ENCODE results near the gene FGF22. TPM values are rescaled to one million over a fixed set of nuclear protein-coding genes. Genes with fewer than 3 reads are reported as not detected.

Gene FGF22
- polyA plus RNA-seq: under 1 TPM in 2 of 4 donors, not detected in 2; 0.12 to 0.30 TPM
- long read RNA-seq, donor 1: 0 reads
- long read RNA-seq, donor 2: 0 reads
- long read RNA-seq, donor 3: 0 reads
- long read RNA-seq, donor 4: 0 reads
- long read RNA-seq, donor 5: 0 reads
- long read RNA-seq, donor 6: 0 reads
- long read RNA-seq, donor 7: 0 reads
- long read RNA-seq, donor 8: 0 reads
- long read RNA-seq, donor 9: 0 reads
- long read RNA-seq, donor 10, partial matches to known transcripts: 0 of 1 reads
- long read RNA-seq, donor 10, other reads (novel, unspliced or antisense): 0 of 1 reads

DNA sequence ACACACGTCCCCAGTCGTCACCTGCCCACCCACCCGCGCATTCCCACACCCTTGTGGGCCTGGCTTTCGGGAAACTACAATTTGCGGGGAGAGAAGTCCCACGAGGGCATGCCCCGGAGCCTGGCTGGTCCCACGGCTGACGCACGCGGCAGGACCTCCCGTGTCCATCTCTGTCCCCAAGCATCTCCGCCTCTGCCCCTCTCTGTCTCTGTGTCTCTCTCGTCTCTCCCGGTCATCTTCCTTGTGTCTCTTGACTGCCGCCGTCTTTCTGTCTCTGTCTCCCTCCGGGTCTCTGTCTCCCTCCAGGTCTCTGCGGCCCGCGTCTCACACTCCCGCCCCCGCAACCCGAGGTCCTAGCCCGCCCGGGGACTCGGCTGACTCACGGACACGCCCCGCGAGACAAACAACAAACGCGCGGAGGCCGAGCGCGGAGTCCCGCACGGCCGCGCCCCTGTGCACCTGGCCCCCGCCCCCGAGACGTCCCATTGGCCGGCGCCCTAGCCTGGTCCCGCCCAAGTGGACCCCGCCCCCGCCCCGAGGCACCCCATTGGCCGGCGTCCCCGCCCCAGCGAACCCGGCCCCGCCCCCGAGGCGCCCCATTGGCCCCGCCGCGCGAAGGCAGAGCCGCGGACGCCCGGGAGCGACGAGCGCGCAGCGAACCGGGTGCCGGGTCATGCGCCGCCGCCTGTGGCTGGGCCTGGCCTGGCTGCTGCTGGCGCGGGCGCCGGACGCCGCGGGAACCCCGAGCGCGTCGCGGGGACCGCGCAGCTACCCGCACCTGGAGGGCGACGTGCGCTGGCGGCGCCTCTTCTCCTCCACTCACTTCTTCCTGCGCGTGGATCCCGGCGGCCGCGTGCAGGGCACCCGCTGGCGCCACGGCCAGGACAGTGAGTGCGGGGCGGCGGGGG is at the start of gene FGF22:
FGF22 (plus strand) TSS at position 627 of the 908 bp plus-strand sequence; CDS start at position 674, 47 bp downstream.
- Histone ChIP-seq H3K4me3 (ENCODE audit: low read depth in 1 of 3, low read length in 3 of 3) (peak within 1 kb of the TSS; percentile 26 to 52 (median 32)), H3K36me3 (ENCODE audit: control insufficient read depth in 3 of 3, insufficient read depth in 2 of 3, low read depth in 1 of 3, low read length in 3 of 3) (peaks cover 0 to 10% (median 0%) of the 10 kb centered on the region in 3 donors), H3K4me1 (ENCODE audit: control insufficient read depth in 3 of 3, insufficient read depth in 2 of 3, low read depth in 1 of 3, low read length in 2 of 3) (peaks cover 1 to 7% (median 6%) of the 10 kb centered on the region in 3 donors), H3K27ac (ENCODE audit: low read depth in 1 of 3, low read length in 2 of 3) (no peak within 1 kb of the TSS), H3K9me3 (ENCODE audit: control insufficient read depth in 2 of 2, insufficient read depth in 1 of 2, low read depth in 1 of 2, low read length in 1 of 2) (no peaks in the 10 kb centered on the region), H3K27me3 (ENCODE audit: control insufficient read depth in 3 of 3, insufficient read depth in 3 of 3, low read length in 3 of 3) (peaks cover 0 to 12% (median 0%) of the 10 kb centered on the region in 3 donors)
- peak; percentile 93 for DNase-seq
- 5 to 6% (median 5%) methylated on average over 72 to 109 of the region's 109 CpGs for WGBS, 3 donors
- FAIRE-seq: no peak

DNA sequence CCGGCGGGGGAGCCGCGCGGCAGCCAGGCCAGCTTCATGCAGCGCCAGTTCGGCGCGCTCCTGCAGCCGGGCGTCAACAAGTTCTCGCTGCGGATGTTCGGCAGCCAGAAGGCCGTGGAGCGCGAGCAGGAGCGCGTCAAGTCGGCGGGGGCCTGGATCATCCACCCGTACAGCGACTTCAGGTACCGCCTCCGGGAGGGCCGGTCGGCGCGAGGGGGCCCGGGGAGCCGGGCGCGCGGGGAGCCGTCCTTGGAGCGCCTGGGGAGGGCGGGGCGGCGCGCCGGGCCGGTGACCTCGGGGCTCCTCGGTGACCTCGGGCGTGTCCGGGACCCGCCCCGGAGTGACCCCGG is 49.3 kb upstream of the FGF22 start:
- no peak for FAIRE-seq
- no peaks in the 10 kb centered on the region for H3K9me3 ChIP-seq (ENCODE audit: control insufficient read depth in 2 of 2, insufficient read depth in 1 of 2, low read depth in 1 of 2, low read length in 1 of 2)
- H3K36me3 ChIP-seq (ENCODE audit: control insufficient read depth in 3 of 3, insufficient read depth in 2 of 3, low read depth in 1 of 3, low read length in 3 of 3): no peaks in the 10 kb centered on the region
- H3K27me3 ChIP-seq (ENCODE audit: control insufficient read depth in 3 of 3, insufficient read depth in 3 of 3, low read length in 3 of 3): peaks cover 4 to 69% (median 20%) of the 10 kb centered on the region in 3 donors
- H3K4me1 ChIP-seq (ENCODE audit: control insufficient read depth in 3 of 3, insufficient read depth in 2 of 3, low read depth in 1 of 3, low read length in 2 of 3): peaks cover 0 to 5% (median 0%) of the 10 kb centered on the region in 3 donors
- no peak for DNase-seq
- H3K4me3 ChIP-seq (ENCODE audit: low read depth in 1 of 3, low read length in 3 of 3): peak overlapping the region in 2 of 3 donors; percentile 5 to 48
- 0 to 2% (median 1%) methylated on average over 8 to 50 of the region's 50 CpGs for WGBS, 3 donors
- H3K27ac ChIP-seq (ENCODE audit: low read depth in 1 of 3, low read length in 2 of 3): no peak overlapping the region

DNA sequence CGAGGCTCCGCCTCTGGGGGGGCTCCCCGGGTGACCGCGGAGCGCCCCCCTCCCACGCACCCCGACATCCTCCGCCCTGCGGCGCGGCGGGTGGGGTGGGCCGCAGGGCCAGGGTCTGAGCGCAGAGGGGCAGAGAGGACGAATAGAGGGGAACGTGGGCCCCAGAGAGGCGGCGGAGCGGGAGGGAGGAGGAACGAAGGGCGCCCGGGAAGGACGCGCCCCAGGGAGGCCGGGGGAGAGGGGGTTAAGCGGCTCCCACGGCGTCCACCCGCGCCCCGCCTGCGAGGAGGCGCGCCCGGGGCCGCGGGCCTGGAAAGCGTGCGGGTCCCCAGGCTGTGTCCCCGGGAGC is 49.0 kb upstream of the FGF22 start:
- Histone ChIP-seq H3K4me3 (ENCODE audit: low read depth in 1 of 3, low read length in 3 of 3) (peak overlapping the region in 1 of 3 donors; percentile 48), H3K27ac (ENCODE audit: low read depth in 1 of 3, low read length in 2 of 3) (no peak overlapping the region), H3K36me3 (ENCODE audit: control insufficient read depth in 3 of 3, insufficient read depth in 2 of 3, low read depth in 1 of 3, low read length in 3 of 3) (no peaks in the 10 kb centered on the region), H3K27me3 (ENCODE audit: control insufficient read depth in 3 of 3, insufficient read depth in 3 of 3, low read length in 3 of 3) (peaks cover 4 to 69% (median 19%) of the 10 kb centered on the region in 3 donors), H3K9me3 (ENCODE audit: control insufficient read depth in 2 of 2, insufficient read depth in 1 of 2, low read depth in 1 of 2, low read length in 1 of 2) (no peaks in the 10 kb centered on the region), H3K4me1 (ENCODE audit: control insufficient read depth in 3 of 3, insufficient read depth in 2 of 3, low read depth in 1 of 3, low read length in 2 of 3) (peaks cover 0 to 5% (median 0%) of the 10 kb centered on the region in 3 donors)
- FAIRE-seq (no peak), DNase-seq (no peak)
- WGBS, 3 donors: 0 to 14% (median 9%) methylated on average over 7 to 41 of the region's 41 CpGs

DNA sequence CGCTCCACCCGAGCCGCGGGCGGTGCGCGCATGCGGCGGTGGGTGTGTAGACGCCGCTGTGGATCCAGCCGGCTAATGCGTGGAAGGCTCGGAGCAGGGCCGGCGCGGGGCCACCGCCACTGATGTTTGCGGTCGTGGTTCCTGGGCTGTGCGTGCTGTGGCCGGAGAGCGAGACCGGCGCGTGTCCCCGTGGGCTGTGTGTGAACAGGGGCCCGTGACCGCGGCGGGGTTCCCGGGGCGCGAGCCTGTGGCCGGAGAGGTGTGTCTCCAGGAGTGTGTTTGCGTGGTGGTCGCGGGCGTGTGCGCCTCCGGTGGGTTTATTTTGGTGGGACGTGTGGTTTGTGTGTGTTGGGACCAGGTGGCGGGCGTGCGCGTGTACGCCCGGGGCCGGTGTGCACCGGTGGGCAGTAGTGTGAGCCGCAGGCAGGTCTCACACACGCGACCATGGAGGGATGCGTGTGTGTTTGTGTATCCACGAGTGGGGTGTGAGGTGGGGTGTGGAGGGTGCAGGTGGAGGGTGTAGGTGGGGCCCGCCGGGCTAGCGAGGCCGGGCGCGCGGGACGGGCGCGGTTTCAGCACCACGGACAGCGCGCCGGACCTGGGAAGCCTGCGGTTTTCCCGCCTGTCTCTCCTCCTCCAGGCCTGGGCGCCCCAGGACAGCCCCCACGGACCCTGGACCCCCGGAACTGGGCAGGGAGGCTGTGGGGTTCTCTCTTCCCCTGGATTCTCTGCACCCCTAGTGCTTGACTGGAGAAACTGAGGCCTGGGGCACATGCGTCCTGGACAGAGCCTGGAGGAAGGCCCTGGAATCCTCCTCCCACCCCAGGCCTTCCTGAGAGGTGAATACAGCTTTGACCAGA is 48.4 kb upstream of the FGF22 start:
- H3K9me3 ChIP-seq (ENCODE audit: control insufficient read depth in 2 of 2, insufficient read depth in 1 of 2, low read depth in 1 of 2, low read length in 1 of 2): no peaks in the 10 kb centered on the region
- no peak overlapping the region for H3K4me3 ChIP-seq (ENCODE audit: low read depth in 1 of 3, low read length in 3 of 3)
- H3K4me1 ChIP-seq (ENCODE audit: control insufficient read depth in 3 of 3, insufficient read depth in 2 of 3, low read depth in 1 of 3, low read length in 2 of 3): peaks cover 0 to 5% (median 0%) of the 10 kb centered on the region in 3 donors
- H3K36me3 ChIP-seq (ENCODE audit: control insufficient read depth in 3 of 3, insufficient read depth in 2 of 3, low read depth in 1 of 3, low read length in 3 of 3): no peaks in the 10 kb centered on the region
- FAIRE-seq (no peak), DNase-seq (peak in 1 of 2 donors; percentile 66)
- WGBS, 3 donors: 35 to 38% (median 35%) methylated on average over 56 to 75 of the region's 75 CpGs
- no peak overlapping the region for H3K27ac ChIP-seq (ENCODE audit: low read depth in 1 of 3, low read length in 2 of 3)
- peaks cover 4 to 66% (median 18%) of the 10 kb centered on the region in 3 donors for H3K27me3 ChIP-seq (ENCODE audit: control insufficient read depth in 3 of 3, insufficient read depth in 3 of 3, low read length in 3 of 3)

DNA sequence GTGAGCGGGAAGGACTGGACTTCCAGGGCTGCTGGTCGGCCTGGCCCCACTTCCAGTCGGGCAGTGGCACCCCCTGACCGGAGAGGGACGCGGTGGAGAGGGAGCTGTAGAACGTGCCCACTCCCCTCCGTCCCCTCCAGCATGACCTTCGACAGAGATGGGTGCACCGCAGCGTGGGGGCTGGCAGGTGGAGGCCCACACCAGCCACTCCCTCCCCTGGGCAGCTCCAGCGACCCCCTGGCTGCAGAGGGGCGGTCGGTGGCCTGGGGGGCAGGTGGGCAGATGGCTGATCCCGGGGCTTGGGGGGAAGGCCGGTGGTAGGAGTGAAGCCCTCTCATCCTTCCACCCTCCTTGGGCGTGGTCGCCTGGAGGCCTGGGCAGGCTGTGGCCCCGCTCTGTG is 47.6 kb upstream of the FGF22 start:
- WGBS, 3 donors: 77 to 82% (median 80%) methylated on average over 16 to 19 of the region's 19 CpGs
- DNase-seq (no peak), FAIRE-seq (no peak)
- peaks cover 0 to 5% (median 0%) of the 10 kb centered on the region in 3 donors for H3K4me1 ChIP-seq (ENCODE audit: control insufficient read depth in 3 of 3, insufficient read depth in 2 of 3, low read depth in 1 of 3, low read length in 2 of 3)
- no peak overlapping the region for H3K27ac ChIP-seq (ENCODE audit: low read depth in 1 of 3, low read length in 2 of 3)
- H3K4me3 ChIP-seq (ENCODE audit: low read depth in 1 of 3, low read length in 3 of 3): no peak overlapping the region
- no peaks in the 10 kb centered on the region for H3K9me3 ChIP-seq (ENCODE audit: control insufficient read depth in 2 of 2, insufficient read depth in 1 of 2, low read depth in 1 of 2, low read length in 1 of 2)
- peaks cover 4 to 67% (median 18%) of the 10 kb centered on the region in 3 donors for H3K27me3 ChIP-seq (ENCODE audit: control insufficient read depth in 3 of 3, insufficient read depth in 3 of 3, low read length in 3 of 3)
- no peaks in the 10 kb centered on the region for H3K36me3 ChIP-seq (ENCODE audit: control insufficient read depth in 3 of 3, insufficient read depth in 2 of 3, low read depth in 1 of 3, low read length in 3 of 3)

DNA sequence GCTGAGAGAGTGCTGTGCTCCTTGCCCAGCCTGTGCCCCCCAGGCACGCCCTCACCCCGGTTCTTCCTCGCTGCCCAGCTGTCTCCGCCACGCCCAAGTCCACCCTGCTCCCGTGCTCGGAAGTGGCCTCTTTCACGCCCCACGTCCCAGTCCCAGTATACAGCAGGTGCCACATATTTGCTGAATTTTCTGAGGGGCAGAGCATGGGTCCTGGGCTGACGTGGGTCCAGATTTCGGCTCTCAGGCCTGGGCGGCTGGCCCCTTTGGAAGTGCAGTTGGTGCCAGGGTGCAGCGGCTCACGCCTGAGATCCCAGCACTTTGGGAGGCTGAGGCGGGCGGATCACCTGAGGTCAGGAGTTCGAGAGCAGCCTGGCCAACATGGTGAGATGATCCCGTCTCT is 46.6 kb upstream of the FGF22 start:
- no peak for FAIRE-seq
- Histone ChIP-seq H3K27me3 (ENCODE audit: control insufficient read depth in 3 of 3, insufficient read depth in 3 of 3, low read length in 3 of 3) (peaks cover 4 to 58% (median 18%) of the 10 kb centered on the region in 3 donors), H3K4me1 (ENCODE audit: control insufficient read depth in 3 of 3, insufficient read depth in 2 of 3, low read depth in 1 of 3, low read length in 2 of 3) (peaks cover 0 to 5% (median 0%) of the 10 kb centered on the region in 3 donors), H3K9me3 (ENCODE audit: control insufficient read depth in 2 of 2, insufficient read depth in 1 of 2, low read depth in 1 of 2, low read length in 1 of 2) (peaks cover 0 to 2% of the 10 kb centered on the region in 2 donors), H3K27ac (ENCODE audit: low read depth in 1 of 3, low read length in 2 of 3) (no peak overlapping the region), H3K36me3 (ENCODE audit: control insufficient read depth in 3 of 3, insufficient read depth in 2 of 3, low read depth in 1 of 3, low read length in 3 of 3) (no peaks in the 10 kb centered on the region), H3K4me3 (ENCODE audit: low read depth in 1 of 3, low read length in 3 of 3) (no peak overlapping the region)
- no peak for DNase-seq
- 61 to 77% (median 68%) methylated on average over 18 of the region's 18 CpGs for WGBS, 3 donors

DNA sequence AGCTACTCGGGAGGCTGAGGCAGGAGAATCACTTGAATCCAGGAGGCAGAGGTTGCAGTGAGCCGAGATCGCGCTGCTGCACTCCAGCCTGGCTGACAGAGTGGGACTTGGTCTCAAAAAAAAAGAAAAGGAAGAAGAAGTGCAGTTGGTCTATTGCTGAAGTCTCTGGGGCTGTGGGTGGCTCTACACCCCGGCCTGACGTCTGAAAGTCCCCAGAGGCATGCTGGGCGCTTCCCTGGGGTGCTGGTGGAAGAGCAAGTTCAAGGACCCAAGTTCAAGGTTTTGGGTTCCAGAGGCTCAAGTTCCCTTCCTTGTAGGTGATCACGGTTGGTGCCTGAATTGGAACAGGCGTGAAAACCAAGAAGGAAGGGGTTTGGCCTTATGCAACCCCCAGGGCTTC is 46.2 kb upstream of the FGF22 start:
- Histone ChIP-seq H3K9me3 (ENCODE audit: control insufficient read depth in 2 of 2, insufficient read depth in 1 of 2, low read depth in 1 of 2, low read length in 1 of 2) (peaks cover 0 to 2% of the 10 kb centered on the region in 2 donors), H3K27me3 (ENCODE audit: control insufficient read depth in 3 of 3, insufficient read depth in 3 of 3, low read length in 3 of 3) (peaks cover 4 to 54% (median 14%) of the 10 kb centered on the region in 3 donors), H3K4me1 (ENCODE audit: control insufficient read depth in 3 of 3, insufficient read depth in 2 of 3, low read depth in 1 of 3, low read length in 2 of 3) (peaks cover 0 to under 1% (median 0%) of the 10 kb centered on the region in 3 donors), H3K36me3 (ENCODE audit: control insufficient read depth in 3 of 3, insufficient read depth in 2 of 3, low read depth in 1 of 3, low read length in 3 of 3) (no peaks in the 10 kb centered on the region), H3K27ac (ENCODE audit: low read depth in 1 of 3, low read length in 2 of 3) (no peak overlapping the region), H3K4me3 (ENCODE audit: low read depth in 1 of 3, low read length in 3 of 3) (no peak overlapping the region)
- FAIRE-seq (no peak), DNase-seq (no peak)
- 39 to 56% (median 43%) methylated on average over 9 of the region's 9 CpGs for WGBS, 3 donors

All from small intestine (tissue), 16 donors.